22Rv1 (cell line): Measurements from ENCODE around the gene DCAF8L2.
A peak's percentile ranks its signal among the peaks of the same experiment; 100 is the strongest.

ENCODE experiments used
- ZFX ChIP-seq: fragments of 450-650 bp; IDR thresholded peaks from 2 replicates; pipeline ENCODE4 v1.6.1; 2017; ENCODE audit warnings: antibody characterized with exemption, borderline replicate concordance
- TF ChIP-seq, protein P1 (sequence below): fragments of 450-650 bp; IDR thresholded peaks from 2 replicates; pipeline ENCODE4 v1.5.1; 2017; ENCODE audit warnings: mild to moderate bottlenecking

DNA sequence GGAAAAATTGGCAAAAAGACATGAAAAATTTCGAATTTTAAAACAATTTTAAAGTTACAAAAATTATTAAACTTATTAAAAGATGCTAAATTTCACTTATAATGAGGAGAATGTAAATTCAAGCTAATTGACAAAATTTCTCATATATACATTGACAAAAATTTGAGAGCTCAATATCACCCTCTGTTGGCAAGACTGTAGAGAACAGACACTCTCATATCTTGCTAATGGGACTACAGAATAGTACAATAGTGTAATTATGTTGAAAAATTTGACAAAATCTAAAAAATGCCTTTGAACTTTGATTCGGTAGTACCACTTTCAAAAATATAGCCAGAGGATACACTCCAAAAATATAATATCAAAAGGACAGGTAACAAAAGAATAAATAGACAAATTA is 29.8 kb downstream of the DCAF8L2 start:
- TF ChIP-seq, protein P1, sequence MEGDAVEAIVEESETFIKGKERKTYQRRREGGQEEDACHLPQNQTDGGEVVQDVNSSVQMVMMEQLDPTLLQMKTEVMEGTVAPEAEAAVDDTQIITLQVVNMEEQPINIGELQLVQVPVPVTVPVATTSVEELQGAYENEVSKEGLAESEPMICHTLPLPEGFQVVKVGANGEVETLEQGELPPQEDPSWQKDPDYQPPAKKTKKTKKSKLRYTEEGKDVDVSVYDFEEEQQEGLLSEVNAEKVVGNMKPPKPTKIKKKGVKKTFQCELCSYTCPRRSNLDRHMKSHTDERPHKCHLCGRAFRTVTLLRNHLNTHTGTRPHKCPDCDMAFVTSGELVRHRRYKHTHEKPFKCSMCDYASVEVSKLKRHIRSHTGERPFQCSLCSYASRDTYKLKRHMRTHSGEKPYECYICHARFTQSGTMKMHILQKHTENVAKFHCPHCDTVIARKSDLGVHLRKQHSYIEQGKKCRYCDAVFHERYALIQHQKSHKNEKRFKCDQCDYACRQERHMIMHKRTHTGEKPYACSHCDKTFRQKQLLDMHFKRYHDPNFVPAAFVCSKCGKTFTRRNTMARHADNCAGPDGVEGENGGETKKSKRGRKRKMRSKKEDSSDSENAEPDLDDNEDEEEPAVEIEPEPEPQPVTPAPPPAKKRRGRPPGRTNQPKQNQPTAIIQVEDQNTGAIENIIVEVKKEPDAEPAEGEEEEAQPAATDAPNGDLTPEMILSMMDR: peak; percentile 63
- no peak for TF ChIP-seq ZFX
